C4-2B (cell line): ENCODE data around the gene POTEH.
"Not testable (repeated sequence)": the region's sequence is repeated elsewhere in the genome, so short reads cannot be mapped to it uniquely, and the experiment has no call there.

ENCODE experiments used
- H3K27ac ChIP-seq: fragments of 450-650 bp; 2 replicates; pipeline ENCODE4 v1.5.1; 2017

POTEH gene

DNA sequence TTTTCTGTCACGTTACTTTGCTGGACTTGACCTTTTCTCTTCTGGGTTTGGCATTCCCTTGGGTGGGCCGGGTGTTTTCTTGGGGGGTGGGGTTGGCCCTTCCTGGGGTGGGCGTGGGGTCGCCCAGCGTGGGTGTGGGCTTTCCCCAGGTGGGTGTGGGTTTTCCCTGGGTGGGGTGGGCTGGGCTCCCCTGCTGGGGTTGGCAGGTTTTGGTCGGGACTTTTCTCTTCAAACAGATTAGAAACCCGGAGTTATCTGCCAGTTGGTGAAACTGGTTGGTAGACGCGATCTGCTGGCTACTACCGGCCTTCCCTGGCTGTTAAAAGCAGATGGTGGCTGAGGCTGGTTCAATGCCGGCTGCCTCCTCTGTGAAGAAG lies at the start of gene POTEH:
TSS of gene POTEH (plus strand) at position 278 of the 377 bp plus-strand sequence. CDS start at position 330, 52 bp downstream.
- not testable (repeated sequence) for H3K27ac ChIP-seq

DNA sequence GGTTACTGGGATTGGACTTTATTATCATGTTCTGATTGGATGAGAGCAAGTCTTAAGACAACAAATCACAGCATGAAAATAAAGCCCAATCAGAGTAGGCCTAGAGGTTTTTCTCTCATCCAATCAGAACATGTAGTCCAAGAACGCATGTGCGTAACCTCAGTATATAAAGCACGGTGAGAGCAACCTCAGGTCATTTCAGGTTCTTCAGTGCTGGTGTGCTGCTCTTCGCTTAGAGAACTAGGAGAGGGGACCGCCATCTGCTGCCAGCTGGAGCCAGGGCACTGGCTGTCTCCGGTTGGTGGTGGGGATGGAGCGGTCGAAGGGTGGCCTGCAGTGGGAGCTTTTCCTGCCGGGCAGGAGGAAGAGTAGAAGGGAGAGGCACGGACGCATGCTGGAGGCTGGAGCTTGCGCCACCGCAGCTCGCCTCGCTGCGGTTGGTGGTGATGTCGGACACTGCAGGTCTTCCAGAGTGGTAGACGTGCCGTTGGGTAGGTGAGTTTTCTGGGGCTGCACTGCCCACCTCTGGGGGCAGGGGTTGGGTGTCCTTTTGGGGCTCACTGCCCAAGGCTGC lies 47.5 kb upstream of the POTEH start:
- not testable (repeated sequence) for H3K27ac ChIP-seq

- not testable (repeated sequence) for H3K27ac ChIP-seq
Observed at GRCh38 chr22:15651954-15652353, 37.9 kb upstream of the POTEH start.

DNA sequence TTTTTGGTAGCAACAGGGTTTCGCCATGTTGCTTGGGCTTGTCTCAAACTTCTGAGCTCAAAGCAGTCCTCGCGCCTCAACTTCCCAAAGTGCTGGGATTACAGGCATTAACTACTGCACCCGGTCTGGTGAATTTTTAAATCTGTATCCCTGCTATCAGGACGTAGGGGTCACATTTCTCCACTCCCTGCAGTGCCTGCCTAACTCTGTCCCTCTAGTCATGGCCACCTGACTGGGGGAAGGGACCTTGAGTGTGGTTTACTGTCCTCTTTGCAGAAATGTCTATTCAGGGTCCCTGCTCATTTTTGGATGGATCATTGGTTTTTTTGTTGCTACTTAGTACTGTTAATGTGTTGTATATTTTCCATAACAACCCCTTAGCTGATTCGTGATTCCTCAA lies 37.1 kb upstream of the POTEH start:
- not testable (repeated sequence) for H3K27ac ChIP-seq

GRCh38 chr22:15653241-15653640 lies 36.6 kb upstream of the POTEH start:
- H3K27ac ChIP-seq: not testable (repeated sequence)

DNA sequence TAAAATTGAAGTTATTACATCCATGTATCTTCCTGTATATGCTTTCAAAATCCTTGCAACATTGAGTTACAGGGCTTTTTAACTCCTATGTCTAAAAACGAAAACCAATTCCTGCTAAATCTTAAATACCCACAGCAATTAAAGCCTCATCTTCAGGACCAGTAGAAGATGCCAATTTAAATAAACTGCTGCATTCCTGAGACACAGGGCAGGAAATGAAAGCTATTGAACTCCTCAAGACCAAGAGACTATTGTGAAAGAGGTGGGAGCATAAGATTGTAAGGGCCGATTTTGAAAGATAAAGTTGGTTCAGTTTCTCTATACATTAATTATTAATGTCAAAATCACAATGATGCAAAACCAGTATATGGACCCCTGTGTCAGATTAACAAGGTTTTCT lies 28.7 kb upstream of the POTEH start:
- not testable (repeated sequence) for H3K27ac ChIP-seq

- H3K27ac ChIP-seq: not testable (repeated sequence)
Observed at GRCh38 chr22:15664682-15665081, 25.1 kb upstream of the POTEH start.

GRCh38 chr22:15665478-15665877 lies 24.3 kb upstream of the POTEH start:
- not testable (repeated sequence) for H3K27ac ChIP-seq

DNA sequence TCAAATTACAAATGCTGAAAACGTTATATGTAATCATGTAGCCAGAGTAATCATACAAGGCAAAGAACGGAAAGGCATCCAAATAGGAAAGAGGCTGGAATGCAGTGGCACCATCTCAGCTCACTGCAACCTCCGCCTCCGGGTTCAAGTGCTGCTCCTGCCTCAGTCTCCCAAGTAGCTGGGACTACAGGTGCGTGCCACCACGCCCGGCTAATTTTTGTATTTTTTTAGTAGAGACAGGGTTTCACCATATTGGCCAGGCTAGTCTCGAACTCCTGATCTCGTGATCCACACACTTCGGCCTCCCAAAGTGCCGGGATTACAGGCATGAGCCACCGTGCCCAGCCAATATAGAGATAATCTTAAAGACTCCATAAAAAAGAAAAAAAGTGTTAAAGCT lies 20.4 kb upstream of the POTEH start:
- not testable (repeated sequence) for H3K27ac ChIP-seq

- H3K27ac ChIP-seq: not testable (repeated sequence)
Observed at GRCh38 chr22:15679702-15680101, 10.1 kb upstream of the POTEH start.

DNA sequence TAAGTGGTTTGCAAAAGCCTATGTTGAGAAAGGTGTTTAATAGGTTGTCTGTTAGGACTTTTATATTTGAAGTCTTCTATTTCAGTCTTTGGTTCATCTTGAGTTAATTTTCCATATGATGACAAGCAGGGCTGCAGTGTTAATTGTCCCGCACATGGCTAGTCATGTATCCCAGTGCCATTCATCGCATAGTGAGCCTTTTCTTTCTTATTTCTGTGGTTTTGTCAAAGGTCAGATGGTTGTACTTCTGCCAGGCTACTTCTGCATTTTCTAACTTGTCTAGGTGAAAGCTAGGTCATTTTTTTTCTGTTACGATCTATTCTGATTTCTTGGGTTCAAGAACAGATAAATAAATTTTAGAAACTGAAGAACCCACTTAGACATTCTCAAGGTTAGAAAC lies 5.7 kb upstream of the POTEH start:
- not testable (repeated sequence) for H3K27ac ChIP-seq

DNA sequence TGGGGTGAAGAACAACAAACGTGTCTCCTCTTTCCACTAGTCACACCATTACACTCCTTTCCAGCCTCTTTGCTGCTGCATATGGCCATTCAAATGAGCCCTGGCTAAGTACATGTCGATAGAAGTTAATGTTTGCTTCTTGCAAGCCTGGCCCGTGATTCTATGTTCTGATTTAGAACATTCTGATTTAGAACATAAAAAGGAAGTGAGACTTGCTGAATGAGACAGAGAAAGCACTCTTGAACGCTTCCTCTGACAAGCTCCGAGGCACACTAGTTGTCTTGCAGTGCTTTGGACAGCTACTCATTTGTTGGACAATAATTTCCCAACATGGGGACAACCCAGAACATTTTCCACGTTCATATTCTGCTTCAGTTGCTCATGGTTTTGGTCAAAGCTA lies 5.1 kb upstream of the POTEH start:
- H3K27ac ChIP-seq: not testable (repeated sequence)

- not testable (repeated sequence) for H3K27ac ChIP-seq
Observed at GRCh38 chr22:15685641-15686040, 4.2 kb upstream of the POTEH start.

DNA sequence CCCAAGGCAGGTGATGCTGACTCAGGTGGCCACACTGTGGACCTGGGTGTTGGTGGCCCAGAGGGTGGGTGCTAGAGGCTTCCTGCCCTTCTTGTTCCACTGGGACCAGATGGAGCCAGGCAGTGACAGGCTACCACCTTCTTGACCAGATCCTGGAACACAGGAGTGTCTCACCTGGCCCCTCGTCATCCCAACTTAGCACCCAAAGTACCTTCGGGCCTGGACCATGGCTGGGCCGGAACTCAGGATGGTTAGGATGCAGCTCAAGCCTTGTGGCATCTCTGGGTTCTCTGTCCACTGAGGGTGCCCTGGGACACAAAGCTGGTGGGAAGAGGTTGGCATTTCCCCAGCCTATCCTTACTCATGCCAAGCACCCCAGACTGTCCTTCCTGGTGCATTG lies 2.7 kb upstream of the POTEH start:
- not testable (repeated sequence) for H3K27ac ChIP-seq

- H3K27ac ChIP-seq: not testable (repeated sequence)
Observed at GRCh38 chr22:15687676-15688075, 2.1 kb upstream of the POTEH start.

- H3K27ac ChIP-seq: not testable (repeated sequence)
Observed at GRCh38 chr22:15688090-15688489, 1.7 kb upstream of the POTEH start.

DNA sequence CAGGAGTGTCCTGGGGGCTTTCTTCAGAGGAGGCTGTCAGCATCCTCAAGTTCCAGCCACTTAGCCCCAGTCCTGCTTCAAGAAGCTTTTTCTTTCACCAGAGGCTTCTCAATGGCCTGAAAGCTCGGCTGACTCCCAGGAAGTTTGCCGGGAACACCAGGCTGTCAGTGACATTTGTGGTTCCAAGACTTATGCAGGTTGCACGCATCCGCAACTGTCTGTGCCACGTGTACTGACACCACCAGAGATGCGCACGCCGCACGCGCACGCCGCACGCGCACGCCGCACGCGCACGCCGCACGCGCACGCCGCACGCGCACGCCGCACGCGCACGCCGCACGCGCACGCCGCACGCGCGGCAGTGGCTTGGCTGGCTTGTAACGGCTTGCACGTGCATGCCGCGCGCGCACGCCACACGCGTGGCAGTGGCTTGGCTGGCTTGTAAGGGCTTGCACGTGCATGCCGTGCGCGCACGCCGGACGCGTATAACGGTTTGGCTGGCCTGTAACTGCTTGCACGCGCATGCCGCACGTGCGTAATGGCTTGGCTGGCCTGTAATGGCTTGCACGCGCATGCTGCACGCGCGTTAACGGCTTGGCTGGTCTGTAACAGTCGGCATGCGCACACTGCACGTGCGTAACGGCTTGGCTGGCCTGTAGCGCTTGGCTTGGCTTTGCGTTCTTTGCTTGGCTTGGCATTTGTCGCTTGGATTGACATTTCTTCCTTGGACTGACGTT lies 646 bp upstream of the POTEH start:
- not testable (repeated sequence) for H3K27ac ChIP-seq

DNA sequence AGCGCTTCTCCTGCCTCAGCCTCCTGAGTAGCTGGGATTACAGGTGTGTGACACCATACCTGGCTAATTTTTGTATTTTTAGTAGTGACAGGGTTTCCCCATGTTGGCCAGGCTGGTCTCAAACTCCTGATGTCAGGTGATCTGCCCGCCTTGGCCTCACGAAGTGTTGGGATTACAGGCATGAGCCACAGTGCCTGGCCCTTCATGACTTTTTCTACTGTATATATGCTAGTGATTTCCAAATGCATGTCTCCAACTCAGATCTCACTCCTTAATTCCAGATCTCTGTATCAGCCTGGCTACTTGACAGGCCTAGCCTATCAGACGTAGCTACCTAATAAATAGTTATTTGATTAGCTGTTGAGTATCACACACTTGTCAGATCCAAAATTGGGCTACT lies 23.8 kb downstream of the POTEH start:
- H3K27ac ChIP-seq: not testable (repeated sequence)

DNA sequence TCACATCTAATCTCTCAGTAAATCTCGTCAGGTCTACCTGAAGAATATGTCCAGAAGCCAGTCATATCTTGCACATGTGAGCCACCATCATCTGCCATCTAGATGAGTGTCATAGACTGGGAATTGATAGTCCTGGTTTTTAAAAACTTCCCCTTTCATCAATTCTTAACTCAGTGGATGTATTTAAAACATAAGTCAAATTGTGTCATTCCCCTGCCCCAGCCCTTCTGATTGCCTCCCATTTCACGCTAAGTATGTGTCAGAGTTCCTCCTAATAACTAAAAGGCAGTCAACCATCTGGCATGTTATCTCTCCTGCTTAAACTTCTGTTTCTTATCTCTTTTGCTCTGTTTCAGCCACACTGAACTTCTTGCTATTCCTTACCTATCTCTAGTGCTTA lies 24.3 kb downstream of the POTEH start:
- not testable (repeated sequence) for H3K27ac ChIP-seq

GRCh38 chr22:15721884-15722283 lies 32.1 kb downstream of the POTEH start:
- not testable (repeated sequence) for H3K27ac ChIP-seq

- H3K27ac ChIP-seq: not testable (repeated sequence)
Observed at GRCh38 chr22:15729209-15729917, 39.5 kb downstream of the POTEH start.

GRCh38 chr22:15731023-15731422 lies 41.2 kb downstream of the POTEH start:
- H3K27ac ChIP-seq: not testable (repeated sequence)

GRCh38 chr22:15734411-15734810 lies 44.6 kb downstream of the POTEH start:
- not testable (repeated sequence) for H3K27ac ChIP-seq
